Keratinocyte (primary cell): ENCODE data around the gene HOXB6. TPM values are rescaled to one million over a fixed set of nuclear protein-coding genes. Genes with fewer than 3 reads are reported as not detected.

Source experiments
- DNase-seq: peaks from one replicate; pipeline ENCODE4 v3.0.0-alpha.2; 2011; ENCODE audit warnings: low read depth, missing footprints, low spot score
- FAIRE-seq: peaks from 2 replicates; lab custom pipeline; 2011; peaks lifted over from hg19 to GRCh38; lab: Jason Lieb, UNC
- H2AFZ ChIP-seq: 2 replicates; pipeline ENCODE4 v1.6.0; 2012; ENCODE audit warnings: low read length, control low read depth, inconsistent platforms; ENCODE audit not compliant: control insufficient read depth
- H3K27ac ChIP-seq: 2 replicates; pipeline ENCODE4 v1.5.1; 2011; ENCODE audit warnings: low read length; ENCODE audit not compliant: control insufficient read depth, insufficient read depth
- H3K27me3 ChIP-seq: 3 replicates; pipeline ENCODE4 v1.6.0; 2011; ENCODE audit warnings: low read length; ENCODE audit not compliant: control insufficient read depth, insufficient read depth; ENCODE audit errors: extremely low read depth
- H3K36me3 ChIP-seq, 2 experiments: 2 replicates in 1 of 2; 3 replicates in 1 of 2; pipeline ENCODE4 v1.5.1; 2011; ENCODE audit warnings: low read length in 2 of 2, mild to moderate bottlenecking in 1 of 2; ENCODE audit not compliant: control insufficient read depth in 2 of 2, insufficient read depth in 2 of 2; ENCODE audit errors: extremely low read depth in 1 of 2
- H3K4me1 ChIP-seq: 3 replicates; pipeline ENCODE4 v1.5.1; 2011; ENCODE audit warnings: low read length; ENCODE audit not compliant: control insufficient read depth, insufficient read depth; ENCODE audit errors: extremely low read depth
- H3K4me2 ChIP-seq: 3 replicates; pipeline ENCODE4 v1.6.0; 2011; ENCODE audit warnings: low read depth, low read length; ENCODE audit not compliant: control insufficient read depth, insufficient read depth; ENCODE audit errors: extremely low read depth
- H3K4me3 ChIP-seq, 3 experiments: fragments of 200-600 bp in 1 of 3; sonication (generic) in 1 of 3; 2 replicates in 2 of 3; 3 replicates in 1 of 3; pipeline ENCODE4 v1.5.1; 2011 to 2016; ENCODE audit warnings: low read length in 3 of 3, mild to moderate bottlenecking in 3 of 3, control low read depth in 2 of 3, inconsistent platforms in 1 of 3, low read depth in 1 of 3, mixed read lengths in 1 of 3, mixed run types in 1 of 3, moderate library complexity in 1 of 3; ENCODE audit not compliant: control insufficient read depth in 2 of 3, insufficient read depth in 2 of 3; ENCODE audit errors: extremely low read depth in 1 of 3
- H3K79me2 ChIP-seq: 2 replicates; pipeline ENCODE4 v1.6.0; 2012; ENCODE audit warnings: low read length; ENCODE audit not compliant: control insufficient read depth, insufficient read depth
- H3K9ac ChIP-seq: 3 replicates; pipeline ENCODE4 v1.6.0; 2011; ENCODE audit warnings: low read length; ENCODE audit not compliant: control insufficient read depth, insufficient read depth; ENCODE audit errors: extremely low read depth
- H3K9me1 ChIP-seq: 3 replicates; pipeline ENCODE4 v1.6.0; 2011; ENCODE audit warnings: low read length; ENCODE audit not compliant: control insufficient read depth, insufficient read depth; ENCODE audit errors: extremely low read depth
- H3K9me3 ChIP-seq: 2 replicates; pipeline ENCODE4 v1.5.1; 2012; ENCODE audit warnings: low read depth, low read length; ENCODE audit not compliant: control insufficient read depth
- H4K20me1 ChIP-seq: 3 replicates; pipeline ENCODE4 v1.6.0; 2011; ENCODE audit warnings: low read length; ENCODE audit not compliant: control insufficient read depth, insufficient read depth; ENCODE audit errors: extremely low read depth
- CTCF ChIP-seq, 3 experiments: IDR thresholded peaks in 1 of 3; conservative IDR thresholded peaks in 1 of 3; optimal IDR thresholded peaks in 1 of 3; 2 replicates in 2 of 3; 3 replicates in 1 of 3; pipeline versions ENCODE3 to v1.5.1; 2011; ENCODE audit warnings: low read length in 3 of 3, mild to moderate bottlenecking in 3 of 3, moderate library complexity in 2 of 3, control low read depth in 1 of 3, inconsistent platforms in 1 of 3; ENCODE audit not compliant: insufficient read depth in 2 of 3; ENCODE audit errors: extremely low read depth in 1 of 3
- EZH2 ChIP-seq: IDR thresholded peaks from one replicate; pipeline ENCODE4 v1.6.1; 2012; ENCODE audit warnings: inconsistent platforms, mild to moderate bottlenecking, low read length, moderate library complexity
- dilution Hi-C: fragments of 300-500 bp; cut with MboI; formaldehyde crosslinking; loops from one replicate; pipeline ENCODE4 v1.7.0; 2020; ENCODE audit warnings: low sequenced_read_pairs; ENCODE audit not compliant: extremely low pct_ligation_motif_present
- polyA plus RNA-seq, 5 experiments: library from polyadenylated mRNA; depleted of rRNA in 3 of 5; stranded (reverse) in 3 of 5; stranded (forward) in 1 of 5; unstranded in 1 of 5; fragments of >200 nt; gene quantifications; 1 replicate in 1 of 5; 2 replicates in 3 of 5; 3 replicates in 1 of 5; pipeline versions ENCODE4 v1.2.1 to v1.2.3, GENCODE V29; 2011 to 2012; ENCODE audit warnings: missing spikeins in 2 of 5, low read depth in 1 of 5, low replicate concordance in 1 of 5

HOXB6 gene
- polyA plus RNA-seq, 1 donor (not counting 4 experiments of a cell fraction or from before 2014, with no cell fraction given): 0.62 TPM

GRCh38 chr17:48644910-48645557, 40.2 kb upstream of the HOXB6 start:
- Histone ChIP-seq H3K79me2 (no peaks in the 10 kb centered on the region), H3K27me3 (peaks cover 95% of the 10 kb centered on the region)

GRCh38 chr17:48644159-48644558, 39.4 kb upstream of the HOXB6 start:
- Histone ChIP-seq H3K36me3 (no peaks in the 10 kb centered on the region), H3K79me2 (no peaks in the 10 kb centered on the region), H3K4me2 (no peak overlapping the region), H3K27me3 (peaks cover 97% of the 10 kb centered on the region), H3K27ac (no peak overlapping the region), H3K4me3 (no peak overlapping the region), H4K20me1 (peaks cover 4% of the 10 kb centered on the region), H2AFZ (no peak overlapping the region), H3K9ac (no peak overlapping the region), H3K9me3 (no peaks in the 10 kb centered on the region), H3K9me1 (no peaks in the 10 kb centered on the region), H3K4me1 (no peaks in the 10 kb centered on the region)
- FAIRE-seq (no peak), DNase-seq (no peak)
- no peak for TF ChIP-seq EZH2
- TF ChIP-seq CTCF (optimal IDR thresholded peaks at IDR 0.05 in 1 of 3, IDR thresholded peaks at IDR 0.05 in 1 of 3, conservative IDR thresholded peaks at IDR 0.05 in 1 of 3; ENCODE audit: extremely low read depth in 1 of 3, insufficient read depth in 2 of 3, low read length in 3 of 3): no peak
- dilution Hi-C loops: no loop called here

More at GRCh38 chr17:48644910-48645557, 40.2 kb upstream of the HOXB6 start:
- DNase-seq: no peak
- no peak overlapping the region for H3K4me3 ChIP-seq
- TF ChIP-seq CTCF (optimal IDR thresholded peaks at IDR 0.05 in 1 of 3, IDR thresholded peaks at IDR 0.05 in 1 of 3, conservative IDR thresholded peaks at IDR 0.05 in 1 of 3; ENCODE audit: extremely low read depth in 1 of 3, insufficient read depth in 2 of 3, low read length in 3 of 3) (no peak), EZH2 (peak; percentile 25)
- no peak overlapping the region for H3K9ac ChIP-seq
- peaks cover 2% of the 10 kb centered on the region for H4K20me1 ChIP-seq
- H3K4me2 ChIP-seq: no peak overlapping the region
- no peak for FAIRE-seq
- H3K36me3 ChIP-seq: no peaks in the 10 kb centered on the region
- H3K9me3 ChIP-seq: no peaks in the 10 kb centered on the region
- dilution Hi-C loops: no loop called here
- H3K9me1 ChIP-seq: no peaks in the 10 kb centered on the region
- no peak overlapping the region for H3K27ac ChIP-seq
- H2AFZ ChIP-seq: no peak overlapping the region
- no peaks in the 10 kb centered on the region for H3K4me1 ChIP-seq
